Liver (tissue), 3 donors: ENCODE measurements around the gene UBE4A.

Experiments used
- CTCF ChIP-seq: fragments of 150-350 bp; IDR thresholded peaks from 2 replicates; pipeline ENCODE4 v1.5.1; 2017; ENCODE audit warnings: improper control_type of control experiment, low read depth, low read length; ENCODE audit not compliant: missing input control
- GABPA ChIP-seq, 2 donors: IDR thresholded peaks in 1 of 2; conservative IDR thresholded peaks in 1 of 2; 2 replicates each; pipeline ENCODE4 v1.6.1; 2016; ENCODE audit warnings: antibody characterized with exemption in 2 of 2, mild to moderate bottlenecking in 1 of 2, moderate library complexity in 1 of 2
- HNF4A ChIP-seq, 2 donors: conservative IDR thresholded peaks; 2 replicates each; pipeline ENCODE4 v1.6.1; 2016; ENCODE audit warnings: antibody characterized with exemption in 2 of 2, mild to moderate bottlenecking in 2 of 2
- JUND ChIP-seq, 2 donors: IDR thresholded peaks; 2 replicates each; pipeline ENCODE4 v1.6.1; 2016; ENCODE audit warnings: antibody characterized with exemption in 2 of 2
- MAX ChIP-seq: IDR thresholded peaks from 2 replicates; pipeline ENCODE4 v1.6.1; 2016; ENCODE audit warnings: antibody characterized with exemption
- RAD21 ChIP-seq, 2 donors: IDR thresholded peaks; 2 replicates each; pipeline ENCODE4 v1.6.1; 2016; ENCODE audit warnings: antibody characterized with exemption in 2 of 2, mild to moderate bottlenecking in 2 of 2
- REST ChIP-seq: IDR thresholded peaks from 2 replicates; pipeline ENCODE4 v1.6.1; 2016; ENCODE audit warnings: antibody characterized with exemption, mild to moderate bottlenecking
- TAF1 ChIP-seq: conservative IDR thresholded peaks from 2 replicates; pipeline ENCODE4 v1.6.1; 2016; ENCODE audit warnings: antibody characterized with exemption, mild to moderate bottlenecking
- YY1 ChIP-seq: IDR thresholded peaks from 2 replicates; pipeline ENCODE4 v1.6.1; 2016; ENCODE audit warnings: antibody characterized with exemption, mild to moderate bottlenecking
- TF ChIP-seq, protein P1 (sequence below): IDR thresholded peaks from 2 replicates; pipeline ENCODE4 v1.6.1; 2016; ENCODE audit warnings: antibody characterized with exemption
- donor health status: healthy.
- donor health status: healthy.

- TF ChIP-seq CTCF (no peak), GABPA (IDR thresholded peaks at IDR 0.05 in 1 of 2, conservative IDR thresholded peaks at IDR 0.05 in 1 of 2) (no peak), TAF1 (no peak), YY1 (no peak), JUND (IDR thresholded peaks at IDR 0.05) (no peak), REST (no peak), HNF4A (conservative IDR thresholded peaks at IDR 0.05) (no peak), RAD21 (IDR thresholded peaks at IDR 0.05) (no peak), MAX (no peak)
- TF ChIP-seq, protein P1, sequence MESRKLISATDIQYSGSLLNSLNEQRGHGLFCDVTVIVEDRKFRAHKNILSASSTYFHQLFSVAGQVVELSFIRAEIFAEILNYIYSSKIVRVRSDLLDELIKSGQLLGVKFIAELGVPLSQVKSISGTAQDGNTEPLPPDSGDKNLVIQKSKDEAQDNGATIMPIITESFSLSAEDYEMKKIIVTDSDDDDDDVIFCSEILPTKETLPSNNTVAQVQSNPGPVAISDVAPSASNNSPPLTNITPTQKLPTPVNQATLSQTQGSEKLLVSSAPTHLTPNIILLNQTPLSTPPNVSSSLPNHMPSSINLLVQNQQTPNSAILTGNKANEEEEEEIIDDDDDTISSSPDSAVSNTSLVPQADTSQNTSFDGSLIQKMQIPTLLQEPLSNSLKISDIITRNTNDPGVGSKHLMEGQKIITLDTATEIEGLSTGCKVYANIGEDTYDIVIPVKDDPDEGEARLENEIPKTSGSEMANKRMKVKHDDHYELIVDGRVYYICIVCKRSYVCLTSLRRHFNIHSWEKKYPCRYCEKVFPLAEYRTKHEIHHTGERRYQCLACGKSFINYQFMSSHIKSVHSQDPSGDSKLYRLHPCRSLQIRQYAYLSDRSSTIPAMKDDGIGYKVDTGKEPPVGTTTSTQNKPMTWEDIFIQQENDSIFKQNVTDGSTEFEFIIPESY, result no peak
Measured at GRCh38 chr11:118318581-118319336, 40.6 kb upstream of the UBE4A start.
